Prostate gland (tissue), 2 donors: ENCODE results near the gene FHIP1B.

Experiments
- CTCF ChIP-seq, 4 experiments: fragments of 200-600 bp in 2 of 4; fragments of 450-650 bp in 2 of 4; sonication (generic) in 2 of 4; IDR thresholded peaks; 1 replicate in 3 of 4; 2 replicates in 1 of 4; pipeline ENCODE4 v1.5.1; 2016 to 2019; ENCODE audit warnings: antibody characterized with exemption in 4 of 4, mild to moderate bottlenecking in 2 of 4, moderate library complexity in 2 of 4
- POLR2A ChIP-seq: fragments of 450-650 bp; IDR thresholded peaks from one replicate; pipeline ENCODE4 v1.6.1; 2016; ENCODE audit warnings: antibody characterized with exemption, mild to moderate bottlenecking
- POLR2AphosphoS5 ChIP-seq: sonication (generic); formaldehyde crosslinking; IDR thresholded peaks from one replicate; pipeline ENCODE4 v1.6.1; 2017; ENCODE audit warnings: antibody characterized with exemption

DNA sequence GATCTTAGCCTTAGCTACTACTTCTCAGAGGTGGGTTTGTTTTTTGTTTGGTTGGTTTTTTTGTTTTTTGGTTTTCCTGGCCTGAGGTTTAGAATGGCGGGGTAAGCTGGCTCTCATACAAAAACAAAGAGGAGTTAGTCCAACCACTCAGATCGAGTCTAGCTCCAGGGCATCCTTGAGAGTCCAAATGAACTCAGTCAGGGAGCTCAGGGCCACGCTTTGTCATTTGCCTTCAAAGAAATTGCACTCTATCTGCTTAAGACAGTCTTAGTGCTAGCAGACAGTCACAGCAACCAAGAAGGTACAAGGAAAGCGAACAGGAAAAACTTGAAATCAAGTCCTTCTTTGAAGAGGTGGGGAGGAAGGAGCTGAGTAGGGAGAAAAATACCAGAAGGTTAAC lies 17.9 kb downstream of the FHIP1B start:
- no peak for TF ChIP-seq CTCF (IDR thresholded peaks at IDR 0.05)
- TF ChIP-seq POLR2A: no peak
- no peak for TF ChIP-seq POLR2AphosphoS5
